HepG2 (cell line): Measurements from ENCODE around the gene SPRED2. TPM values are rescaled to one million over a fixed set of nuclear protein-coding genes. Genes with fewer than 3 reads are reported as not detected.

Experiments used
- ARNT ChIP-seq: fragments of 450-650 bp; IDR thresholded peaks from 2 replicates; pipeline ENCODE4 v1.6.1; 2017
- ATM ChIP-seq: fragments of 450-650 bp; IDR thresholded peaks from 2 replicates; pipeline ENCODE4 v1.7.1; 2017; ENCODE audit warnings: mild to moderate bottlenecking, borderline replicate concordance
- DPF2 ChIP-seq: sonication (generic); formaldehyde crosslinking; IDR thresholded peaks from 2 replicates; pipeline ENCODE4 v1.4.0; 2020; ENCODE audit warnings: mild to moderate bottlenecking, low read depth, missing genetic modification reagents, borderline replicate concordance
- ISL2 ChIP-seq: sonication (generic); formaldehyde crosslinking; IDR thresholded peaks from 2 replicates; pipeline ENCODE4 v1.5.0; 2020; ENCODE audit warnings: missing genetic modification reagents
- MBNL3 ChIP-seq: fragments of 250-450 bp; sonication (Bioruptor Pico); conservative IDR thresholded peaks from 2 replicates; pipeline ENCODE4 v1.8.0; 2022; ENCODE audit warnings: mild to moderate bottlenecking, inconsistent platforms
- MEIS1 ChIP-seq: sonication (generic); formaldehyde crosslinking; IDR thresholded peaks from 2 replicates; pipeline ENCODE4 v1.9.0; 2021; ENCODE audit warnings: mild to moderate bottlenecking, missing genetic modification reagents, moderate library complexity, borderline replicate concordance
- MXD3 ChIP-seq: IDR thresholded peaks from 2 replicates; pipeline ENCODE4 v1.6.1; 2016; ENCODE audit warnings: mild to moderate bottlenecking, missing biosample characterization, missing genetic modification reagents
- MYC ChIP-seq: sonication (generic); formaldehyde crosslinking; IDR thresholded peaks from 2 replicates; pipeline ENCODE4 v1.9.0; 2021; ENCODE audit warnings: missing genetic modification reagents, borderline replicate concordance
- NFATC3 ChIP-seq: sonication (generic); formaldehyde crosslinking; IDR thresholded peaks from 2 replicates; pipeline ENCODE4 v1.5.1; 2020; ENCODE audit warnings: mild to moderate bottlenecking, missing genetic modification reagents
- PHF5A ChIP-seq: IDR thresholded peaks from one replicate; pipeline ENCODE4 v1.6.1; 2018; ENCODE audit warnings: low read depth, missing genetic modification reagents; ENCODE audit not compliant: unreplicated experiment
- PITX1 ChIP-seq: sonication (generic); formaldehyde crosslinking; IDR thresholded peaks from 2 replicates; pipeline ENCODE4 v1.5.1; 2020; ENCODE audit warnings: mild to moderate bottlenecking, missing genetic modification reagents
- PLSCR1 ChIP-seq: sonication (generic); formaldehyde crosslinking; IDR thresholded peaks from 2 replicates; pipeline ENCODE4 v1.5.0; 2020; ENCODE audit warnings: missing genetic modification reagents, mild to moderate bottlenecking, borderline replicate concordance
- SAFB2 ChIP-seq: sonication (generic); formaldehyde crosslinking; IDR thresholded peaks from 2 replicates; pipeline ENCODE4 v1.5.1; 2020; ENCODE audit warnings: missing genetic modification reagents, low read depth, mild to moderate bottlenecking, borderline replicate concordance
- SOX5 ChIP-seq: IDR thresholded peaks from 2 replicates; pipeline ENCODE4 v1.6.1; 2016; ENCODE audit warnings: borderline replicate concordance
- SP1 ChIP-seq, 2 experiments: fragments of 450-650 bp in 1 of 2; sonication (generic) in 1 of 2; formaldehyde crosslinking in 1 of 2; IDR thresholded peaks; 2 replicates each; pipeline versions ENCODE4 v1.4.0 to v1.6.1; 2016 to 2020; ENCODE audit warnings: missing genetic modification reagents in 1 of 2
- STAT5B ChIP-seq: sonication (generic); formaldehyde crosslinking; IDR thresholded peaks from 2 replicates; pipeline ENCODE4 v1.4.0; 2020; ENCODE audit warnings: missing genetic modification reagents
- XRCC5 ChIP-seq: fragments of 200-400 bp; formaldehyde crosslinking; optimal IDR thresholded peaks from 2 replicates; pipeline ENCODE3; 2017; ENCODE audit warnings: mild to moderate bottlenecking, low read length
- ZFP62 ChIP-seq: sonication (generic); formaldehyde crosslinking; IDR thresholded peaks from 2 replicates; pipeline ENCODE4 v1.4.0; 2020; ENCODE audit warnings: missing genetic modification reagents
- ZGPAT ChIP-seq: IDR thresholded peaks from 2 replicates; pipeline ENCODE4 v1.6.1; 2016; ENCODE audit warnings: mild to moderate bottlenecking
- ZNF550 ChIP-seq: sonication (generic); formaldehyde crosslinking; IDR thresholded peaks from 2 replicates; pipeline ENCODE4 v1.4.0; 2020; ENCODE audit warnings: mild to moderate bottlenecking, missing genetic modification reagents, borderline replicate concordance
- ZNF790 ChIP-seq: sonication (generic); formaldehyde crosslinking; IDR thresholded peaks from 2 replicates; pipeline ENCODE4 v1.8.0; 2022; ENCODE audit warnings: missing genetic modification reagents, mild to moderate bottlenecking, borderline replicate concordance
- polyA plus RNA-seq, 8 experiments: library from polyadenylated mRNA; depleted of rRNA in 3 of 8; stranded (reverse) in 7 of 8; unstranded in 1 of 8; fragments of >200 nt; fragmentation: Illumina TruSeq in 4 of 8; extraction: Trizol in 4 of 8; gene quantifications; 2 replicates each; pipeline versions ENCODE4 v1.2.1 to v1.2.3, GENCODE V29; 2011 to 2016; ENCODE audit warnings: low read depth in 4 of 8, missing spikeins in 1 of 8, mixed read lengths in 1 of 8; ENCODE audit not compliant: insufficient read depth in 1 of 8
- total RNA-seq, 5 experiments: library from RNA; depleted of rRNA; stranded (reverse); fragments of >200 nt; fragmentation: Illumina TruSeq; extraction: Trizol; gene quantifications; 2 replicates each; pipeline ENCODE4 v1.2.3, GENCODE V29; 2016; ENCODE audit warnings: low read depth in 1 of 5
- TF ChIP-seq, protein P1 (sequence below): sonication (generic); formaldehyde crosslinking; IDR thresholded peaks from 2 replicates; pipeline ENCODE4 v1.4.0; 2020; ENCODE audit warnings: missing genetic modification reagents

SPRED2 gene
- total and polyA plus RNA-seq, 2 of the 13 experiments (the other 11 are each of a cell fraction or from before 2014, with no cell fraction given) = 13.0 to 37.0 TPM

- TF ChIP-seq MXD3 (no peak), MEIS1 (CRISPR knock-in tag) (no peak), ZNF790 (no peak), PHF5A (no peak), STAT5B (CRISPR knock-in tag) (no peak), DPF2 (CRISPR knock-in tag) (no peak), MBNL3 (CRISPR knock-in tag) (no peak), PLSCR1 (CRISPR knock-in tag) (no peak), ZGPAT (CRISPR knock-in tag) (no peak), NFATC3 (CRISPR knock-in tag) (no peak), MYC (no peak), ZFP62 (no peak), ZNF550 (CRISPR knock-in tag) (no peak), ARNT (no peak), SAFB2 (CRISPR knock-in tag) (no peak), ISL2 (peak; percentile 45; the same call in 1 of the 2 replicates), PITX1 (CRISPR knock-in tag) (no peak), SP1 (IDR thresholded peaks at IDR 0.05) (no peak), SP1 (CRISPR knock-in tag; IDR thresholded peaks at IDR 0.05) (no peak), ATM (no peak), SOX5 (CRISPR knock-in tag) (no peak), XRCC5 (peak; percentile 33)
- TF ChIP-seq, protein P1, sequence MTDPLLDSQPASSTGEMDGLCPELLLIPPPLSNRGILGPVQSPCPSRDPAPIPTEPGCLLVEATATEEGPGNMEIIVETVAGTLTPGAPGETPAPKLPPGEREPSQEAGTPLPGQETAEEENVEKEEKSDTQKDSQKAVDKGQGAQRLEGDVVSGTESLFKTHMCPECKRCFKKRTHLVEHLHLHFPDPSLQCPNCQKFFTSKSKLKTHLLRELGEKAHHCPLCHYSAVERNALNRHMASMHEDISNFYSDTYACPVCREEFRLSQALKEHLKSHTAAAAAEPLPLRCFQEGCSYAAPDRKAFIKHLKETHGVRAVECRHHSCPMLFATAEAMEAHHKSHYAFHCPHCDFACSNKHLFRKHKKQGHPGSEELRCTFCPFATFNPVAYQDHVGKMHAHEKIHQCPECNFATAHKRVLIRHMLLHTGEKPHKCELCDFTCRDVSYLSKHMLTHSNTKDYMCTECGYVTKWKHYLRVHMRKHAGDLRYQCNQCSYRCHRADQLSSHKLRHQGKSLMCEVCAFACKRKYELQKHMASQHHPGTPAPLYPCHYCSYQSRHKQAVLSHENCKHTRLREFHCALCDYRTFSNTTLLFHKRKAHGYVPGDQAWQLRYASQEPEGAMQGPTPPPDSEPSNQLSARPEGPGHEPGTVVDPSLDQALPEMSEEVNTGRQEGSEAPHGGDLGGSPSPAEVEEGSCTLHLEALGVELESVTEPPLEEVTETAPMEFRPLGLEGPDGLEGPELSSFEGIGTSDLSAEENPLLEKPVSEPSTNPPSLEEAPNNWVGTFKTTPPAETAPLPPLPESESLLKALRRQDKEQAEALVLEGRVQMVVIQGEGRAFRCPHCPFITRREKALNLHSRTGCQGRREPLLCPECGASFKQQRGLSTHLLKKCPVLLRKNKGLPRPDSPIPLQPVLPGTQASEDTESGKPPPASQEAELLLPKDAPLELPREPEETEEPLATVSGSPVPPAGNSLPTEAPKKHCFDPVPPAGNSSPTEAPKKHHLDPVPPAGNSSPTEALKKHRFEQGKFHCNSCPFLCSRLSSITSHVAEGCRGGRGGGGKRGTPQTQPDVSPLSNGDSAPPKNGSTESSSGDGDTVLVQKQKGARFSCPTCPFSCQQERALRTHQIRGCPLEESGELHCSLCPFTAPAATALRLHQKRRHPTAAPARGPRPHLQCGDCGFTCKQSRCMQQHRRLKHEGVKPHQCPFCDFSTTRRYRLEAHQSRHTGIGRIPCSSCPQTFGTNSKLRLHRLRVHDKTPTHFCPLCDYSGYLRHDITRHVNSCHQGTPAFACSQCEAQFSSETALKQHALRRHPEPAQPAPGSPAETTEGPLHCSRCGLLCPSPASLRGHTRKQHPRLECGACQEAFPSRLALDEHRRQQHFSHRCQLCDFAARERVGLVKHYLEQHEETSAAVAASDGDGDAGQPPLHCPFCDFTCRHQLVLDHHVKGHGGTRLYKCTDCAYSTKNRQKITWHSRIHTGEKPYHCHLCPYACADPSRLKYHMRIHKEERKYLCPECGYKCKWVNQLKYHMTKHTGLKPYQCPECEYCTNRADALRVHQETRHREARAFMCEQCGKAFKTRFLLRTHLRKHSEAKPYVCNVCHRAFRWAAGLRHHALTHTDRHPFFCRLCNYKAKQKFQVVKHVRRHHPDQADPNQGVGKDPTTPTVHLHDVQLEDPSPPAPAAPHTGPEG (CRISPR knock-in tag) = no peak
These were observed 775 bp downstream of the SPRED2 start (continued) for GRCh38 chr2:65431421-65432226.
